Hematopoietic multipotent progenitor cell treated with erythropoietin and hydrocortisone succinate and interleukin-3 and kit ligand, for 8 days (in vitro differentiated cells): ENCODE measurements around the gene PACRG.
A peak's percentile ranks its signal among the peaks of the same experiment; 100 is the strongest.

Source experiments
- DNase-seq: peaks from one replicate; pipeline ENCODE4 v3.0.0-alpha.2; 2015

Gene PACRG

GRCh38 chr6:162710936-162711335 is 16.8 kb upstream of the PACRG start:
- DNase-seq: no peak

GRCh38 chr6:162711376-162711775 is 16.4 kb upstream of the PACRG start:
- DNase-seq: no peak

GRCh38 chr6:162712694-162713093 is 15.1 kb upstream of the PACRG start:
- no peak for DNase-seq

GRCh38 chr6:162713974-162714780 is 13.6 kb upstream of the PACRG start:
- DNase-seq: no peak

- no peak for DNase-seq
Measured at GRCh38 chr6:162715601-162716000, 12.2 kb upstream of the PACRG start.

- no peak for DNase-seq
Measured at GRCh38 chr6:162719528-162719927, 8.2 kb upstream of the PACRG start.

- no peak for DNase-seq
Measured at GRCh38 chr6:162721404-162721687, 6.4 kb upstream of the PACRG start.

- DNase-seq: no peak
Measured at GRCh38 chr6:162722226-162722625, 5.5 kb upstream of the PACRG start.

- no peak for DNase-seq
Measured at GRCh38 chr6:162722633-162723032, 5.1 kb upstream of the PACRG start.

GRCh38 chr6:162726947-162727321 is 840 bp upstream of the PACRG start:
- peak; percentile 10 for DNase-seq

GRCh38 chr6:162728197-162728596 is 423 bp downstream of the PACRG start:
- no peak for DNase-seq

GRCh38 chr6:162728706-162729105 is 932 bp downstream of the PACRG start:
- no peak for DNase-seq

GRCh38 chr6:162730502-162730901 is 2.7 kb downstream of the PACRG start:
- no peak for DNase-seq

- DNase-seq: no peak
Measured at GRCh38 chr6:162733489-162733888, 5.7 kb downstream of the PACRG start.

GRCh38 chr6:162736961-162737360 is 9.2 kb downstream of the PACRG start:
- DNase-seq: peak; percentile 10

GRCh38 chr6:162750776-162751175 is 23.0 kb downstream of the PACRG start:
- DNase-seq: no peak

- DNase-seq: no peak
Measured at GRCh38 chr6:162751211-162751859, 23.6 kb downstream of the PACRG start.

GRCh38 chr6:162753775-162754174 is 26.0 kb downstream of the PACRG start:
- no peak for DNase-seq

- DNase-seq: no peak
Measured at GRCh38 chr6:162770136-162770535, 42.4 kb downstream of the PACRG start.

GRCh38 chr6:162770955-162771354 is 43.2 kb downstream of the PACRG start:
- no peak for DNase-seq

- no peak for DNase-seq
Measured at GRCh38 chr6:162772466-162772865, 44.7 kb downstream of the PACRG start.

GRCh38 chr6:162773996-162774395 is 46.2 kb downstream of the PACRG start:
- no peak for DNase-seq

GRCh38 chr6:162777091-162777490 is 49.3 kb downstream of the PACRG start:
- no peak for DNase-seq

GRCh38 chr6:162778603-162779002 is 50.8 kb downstream of the PACRG start:
- no peak for DNase-seq
